ENCODE measurements around the gene PDE6B.
A peak's percentile ranks its signal among the peaks of the same experiment; 100 is the strongest.
"Not testable (repeated sequence)": the region's sequence is repeated elsewhere in the genome, so short reads cannot be mapped to it uniquely, and the experiment has no call there.

Gene PDE6B

GRCh38 chr4:624705-625590 is at the start of gene PDE6B:
PDE6B (plus strand) TSS chr4:625573; CDS start chr4:625627, 54 bp downstream.
- DNase-seq = no peak

- DNase-seq = no peak
Observed at GRCh38 chr4:576245-576821, 49.0 kb upstream of the PDE6B start, which contains the start of gene TMEM271. TMEM271 (minus strand) TSS chr4:576295; CDS start chr4:576062, 233 bp downstream.

- no peak for DNase-seq
Observed at GRCh38 chr4:576991-577498, 48.3 kb upstream of the PDE6B start.

- peak; percentile 34 for DNase-seq
Observed at GRCh38 chr4:577499-578450, 47.6 kb upstream of the PDE6B start.

DNA sequence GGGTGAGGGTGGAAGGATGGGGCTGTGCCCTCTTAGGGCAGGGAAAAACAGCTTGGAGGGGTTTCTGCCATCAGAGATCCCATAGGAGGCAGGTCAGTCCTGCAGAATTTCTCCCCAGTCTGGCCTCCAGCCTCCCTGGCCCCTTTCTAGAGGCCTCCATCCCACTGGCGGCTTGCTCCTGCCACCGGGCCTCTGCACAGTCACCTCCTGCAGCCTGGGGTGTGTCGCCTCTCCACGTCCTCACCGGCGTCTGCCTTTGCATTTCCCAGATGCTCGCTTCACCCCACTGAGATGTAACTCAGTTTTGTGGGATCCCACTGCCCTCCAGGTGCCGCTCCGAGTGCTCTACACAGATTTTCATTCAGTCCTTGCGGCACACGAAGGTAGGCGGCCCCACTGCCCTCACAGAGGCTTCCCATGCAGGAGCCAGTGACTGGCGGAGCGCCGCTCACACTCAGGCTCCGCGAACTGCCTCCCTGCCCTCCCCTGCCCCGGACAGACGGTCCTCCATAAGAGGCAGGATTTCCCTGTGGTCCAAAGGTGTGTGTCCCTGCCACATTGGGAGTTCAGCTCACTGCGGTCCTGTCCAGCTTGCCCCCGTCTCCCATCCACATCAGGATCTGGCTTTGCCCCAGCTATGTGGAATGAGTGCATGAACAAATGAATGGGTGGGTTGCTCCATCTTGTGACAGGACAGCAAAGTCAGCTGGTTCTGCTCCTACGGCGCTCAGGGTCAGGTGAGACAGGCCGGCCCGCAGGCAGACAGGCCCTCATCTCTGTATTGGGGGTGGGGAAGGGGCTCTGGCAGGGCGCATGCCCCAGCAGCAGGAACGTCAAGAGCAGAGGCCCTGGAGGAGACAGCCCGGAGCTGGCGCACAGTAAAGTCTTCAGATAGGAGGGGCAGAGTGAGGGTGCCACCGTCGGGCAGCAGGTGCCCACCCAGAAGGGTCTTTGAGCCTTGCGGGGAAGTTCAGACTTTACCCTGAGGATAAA is 46.6 kb upstream of the PDE6B start:
- no peak for DNase-seq

- DNase-seq = no peak
Observed at GRCh38 chr4:579543-580175, 45.7 kb upstream of the PDE6B start.

DNA sequence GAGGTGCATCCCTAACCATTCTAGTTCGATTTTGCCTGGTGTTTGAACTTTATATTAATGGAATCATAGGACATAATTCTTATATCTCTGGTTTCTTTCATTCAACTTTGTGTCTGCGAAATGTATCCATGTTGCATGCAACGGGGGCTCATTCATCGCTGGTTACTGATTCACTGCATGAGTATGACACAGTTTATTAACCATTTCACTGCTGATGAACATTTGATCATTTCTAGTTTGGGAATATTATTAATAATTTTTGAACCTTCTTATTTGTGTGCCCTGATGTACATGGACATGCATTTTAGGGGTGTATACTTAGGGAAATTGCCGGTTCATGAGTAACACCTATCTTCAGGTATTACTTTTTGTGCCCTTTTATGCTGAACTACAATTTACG is 44.2 kb upstream of the PDE6B start:
- no peak for DNase-seq

- no peak for DNase-seq
Observed at GRCh38 chr4:581753-582361, 43.5 kb upstream of the PDE6B start.

DNA sequence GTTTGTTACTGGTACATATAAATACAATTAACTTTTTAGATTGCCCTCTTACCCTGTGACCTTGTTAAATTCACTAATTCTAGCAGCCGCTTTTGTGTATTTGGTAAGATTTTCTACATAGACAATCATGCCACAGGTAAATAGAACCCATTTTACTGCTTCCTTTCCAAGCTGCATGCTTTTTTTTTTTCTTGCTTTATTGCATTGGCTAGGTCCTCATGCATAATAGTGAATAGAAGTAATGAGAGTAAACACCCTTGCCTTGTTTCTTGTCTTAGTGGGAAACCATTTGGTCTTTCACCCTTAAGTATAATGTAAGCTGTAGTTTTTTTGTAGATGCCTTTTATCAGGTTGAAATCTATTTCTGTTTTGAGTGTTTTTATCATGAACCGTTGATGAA is 41.6 kb upstream of the PDE6B start:
- no peak for DNase-seq

DNA sequence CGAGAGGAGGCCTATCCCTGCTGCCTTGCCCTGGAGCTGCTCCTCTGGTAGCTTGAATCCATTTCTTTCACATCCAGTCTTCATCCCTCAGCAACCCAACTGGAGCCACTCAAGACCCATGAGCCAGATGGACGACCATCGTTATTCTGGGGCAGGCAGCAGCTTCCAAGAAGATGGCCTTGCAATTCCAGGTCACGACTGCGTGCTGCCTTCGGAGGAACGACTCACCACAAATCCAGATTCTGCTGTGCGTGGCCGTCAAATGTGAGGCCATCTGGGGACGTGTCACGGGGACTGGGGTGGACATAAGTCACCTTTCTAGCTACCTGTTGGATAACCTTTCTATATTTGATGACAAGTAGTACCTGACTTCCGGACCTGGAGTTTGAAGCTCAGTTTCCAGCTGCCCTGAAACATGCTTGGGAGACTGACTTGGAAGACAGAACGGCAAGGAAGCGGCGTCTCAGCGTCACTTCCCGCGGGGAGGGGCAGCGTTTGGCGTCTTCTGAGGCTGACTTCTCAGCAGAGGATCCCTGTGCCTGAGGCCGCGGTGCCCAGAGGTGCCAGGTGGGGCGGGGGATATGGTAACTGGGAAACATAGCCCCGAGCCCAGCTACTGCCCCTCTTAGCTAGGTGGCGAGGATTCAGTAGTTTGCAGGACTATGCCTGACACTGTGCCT is 37.6 kb upstream of the PDE6B start:
- DNase-seq = no peak

- no peak for DNase-seq
Observed at GRCh38 chr4:588351-588849, 37.0 kb upstream of the PDE6B start.

DNA sequence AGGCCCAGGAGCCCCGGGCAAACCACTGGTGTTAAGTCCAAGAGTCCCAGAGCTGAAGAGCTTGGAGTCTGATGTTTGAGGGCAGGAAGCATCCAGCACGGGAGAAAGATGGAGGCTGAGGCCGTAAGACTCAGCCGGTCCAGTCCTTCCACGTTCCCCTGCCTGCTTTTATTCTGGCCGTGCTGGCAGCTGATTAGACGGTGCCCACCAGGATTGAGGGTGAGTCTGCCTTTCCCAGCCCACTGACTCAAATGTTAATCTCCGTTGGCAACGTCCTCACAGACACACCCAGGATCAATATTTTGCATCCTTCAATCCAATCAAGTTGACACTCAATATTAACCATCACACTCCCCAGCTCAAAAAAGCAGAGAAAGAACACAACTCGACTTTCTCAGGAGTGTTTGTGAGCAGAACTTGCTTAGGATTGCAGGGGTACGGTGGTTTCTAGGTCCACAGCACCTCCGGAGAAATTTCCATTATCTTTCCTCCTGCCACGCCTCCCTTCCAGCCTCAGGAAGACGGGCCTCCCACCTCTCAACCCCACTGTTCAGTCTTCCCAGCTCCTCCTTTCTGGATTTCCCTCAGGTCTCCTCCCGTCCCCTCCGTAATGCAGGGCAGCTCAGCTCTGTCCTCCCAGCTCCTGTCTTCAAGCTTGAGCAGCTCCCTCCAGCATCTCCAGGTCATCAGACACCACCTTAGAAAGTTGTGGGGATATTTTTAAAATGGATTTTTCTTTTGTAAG is 36.0 kb upstream of the PDE6B start:
- no peak for DNase-seq

DNA sequence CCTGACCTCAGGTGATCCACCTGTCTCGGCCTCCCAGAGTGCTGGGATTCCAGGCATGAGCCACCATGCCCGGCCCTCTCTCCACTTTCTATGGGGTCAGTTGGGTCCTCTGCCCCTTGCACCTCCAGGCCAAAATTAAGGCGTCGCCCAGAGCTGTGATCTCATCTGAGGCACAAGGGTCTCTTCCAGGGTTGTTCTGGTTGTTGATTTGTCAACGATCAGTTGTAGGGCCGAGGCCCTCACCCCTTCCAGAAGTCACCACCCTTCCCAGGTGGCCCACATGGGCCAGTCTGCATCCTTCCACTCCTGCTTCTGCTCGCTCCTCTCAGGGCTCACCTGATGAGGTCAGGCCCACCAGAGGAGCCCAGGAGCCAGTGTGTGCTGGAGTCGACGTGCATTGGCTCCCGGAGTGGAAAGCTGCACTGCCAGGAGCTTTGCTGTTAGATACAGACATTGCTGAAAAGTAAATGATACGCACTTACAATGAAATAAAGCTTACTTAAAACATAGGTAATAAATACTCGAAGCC is 35.0 kb upstream of the PDE6B start:
- DNase-seq = no peak

DNA sequence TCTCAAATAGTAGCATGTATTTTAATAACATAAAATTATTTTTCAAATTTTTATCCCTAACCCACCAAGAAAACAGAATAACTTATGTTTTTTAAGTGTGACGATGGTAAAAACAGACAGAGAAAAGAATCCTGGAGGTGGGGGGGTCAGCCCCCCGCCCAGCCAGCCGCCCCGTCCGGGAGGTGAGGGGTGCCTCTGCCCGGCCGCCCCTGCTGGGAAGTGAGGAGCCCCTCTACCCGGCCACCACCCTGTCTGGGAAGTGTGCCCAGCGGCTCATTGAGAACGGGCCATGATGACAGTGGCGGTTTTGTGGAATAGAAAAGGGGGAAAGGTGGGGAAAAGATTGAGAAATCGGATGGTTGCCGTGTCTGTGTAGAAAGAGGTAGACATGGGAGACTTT is 33.2 kb upstream of the PDE6B start:
- not testable (repeated sequence) for DNase-seq

GRCh38 chr4:592825-593520 is 32.4 kb upstream of the PDE6B start:
- no peak for DNase-seq

- no peak for DNase-seq
Observed at GRCh38 chr4:598925-599324, 26.4 kb upstream of the PDE6B start.

DNA sequence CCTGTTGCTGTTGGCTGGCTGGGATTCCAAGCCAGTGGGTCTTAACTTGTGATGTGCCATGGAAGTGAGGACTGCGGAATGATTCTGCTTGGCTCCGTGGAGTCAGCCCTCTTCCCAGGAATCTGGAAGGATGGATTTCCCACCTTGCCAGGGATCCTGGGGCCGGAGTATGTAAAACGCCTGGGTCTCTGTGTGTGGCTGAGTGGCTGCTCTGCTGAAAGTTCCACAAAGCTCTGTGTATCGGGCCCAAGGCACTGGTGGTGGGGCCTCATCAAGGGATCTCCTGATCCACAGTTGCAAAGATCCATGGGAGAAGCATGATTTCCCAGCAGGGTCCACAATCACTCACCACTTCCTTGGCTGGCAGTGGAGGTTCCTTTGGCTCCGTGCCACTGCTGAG is 25.2 kb upstream of the PDE6B start:
- no peak for DNase-seq

- peak; percentile 14 for DNase-seq
Observed at GRCh38 chr4:600850-601515, 24.4 kb upstream of the PDE6B start.
